HG02852 (cell line): Measurements from ENCODE around the gene TMEM114.

Experiments used
- ATAC-seq: cut with Tn5 transposase; IDR thresholded peaks from one replicate; pipeline ENCODE4 v1.9.1; 2021; ENCODE audit warnings: mild to moderate bottlenecking, moderate library complexity; ENCODE audit not compliant: unreplicated experiment

Gene TMEM114

DNA sequence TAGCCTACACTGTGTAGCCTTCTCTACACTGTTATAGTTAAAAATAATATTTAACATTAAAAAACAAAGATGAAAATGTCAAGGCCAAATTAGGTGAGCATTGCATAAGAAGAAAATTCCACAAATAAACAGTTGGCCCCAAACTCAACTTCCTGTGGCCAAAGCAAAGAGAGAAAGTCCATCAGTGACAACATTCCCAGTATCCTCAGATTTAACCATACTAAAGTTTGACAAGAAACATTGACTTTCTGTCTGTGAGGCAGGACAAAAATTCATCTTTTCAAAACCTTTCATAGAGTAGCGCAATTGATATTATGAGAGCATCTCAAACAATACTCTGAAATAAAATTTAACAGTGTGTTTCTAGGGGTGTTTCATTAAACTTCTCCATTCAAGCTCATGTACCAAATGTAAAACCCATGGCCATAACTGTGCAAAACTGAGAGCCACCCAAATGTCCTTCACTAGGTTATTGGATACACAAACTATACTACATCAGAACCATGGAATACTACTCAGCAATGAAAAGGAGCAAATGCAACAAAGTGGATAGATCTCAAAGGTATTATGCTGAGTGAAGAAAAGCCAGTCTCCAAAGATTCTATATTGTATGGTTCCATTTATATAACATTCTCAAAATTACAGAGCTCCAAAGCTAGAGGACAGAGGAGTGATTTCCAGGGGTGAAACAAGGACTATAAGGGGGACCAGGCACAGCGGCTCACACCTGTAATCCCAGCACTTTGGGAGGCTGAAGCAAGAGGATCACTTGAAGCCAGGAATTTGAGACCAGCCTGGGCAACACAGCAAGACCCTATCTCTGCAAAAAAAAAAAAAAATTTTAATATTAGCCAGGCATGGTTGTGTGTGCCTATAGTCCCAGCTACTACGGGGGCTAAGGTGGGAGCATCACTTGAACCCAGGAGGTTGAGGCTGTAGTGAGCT, 38.7 kb downstream of the TMEM114 start:
- no peak for ATAC-seq

DNA sequence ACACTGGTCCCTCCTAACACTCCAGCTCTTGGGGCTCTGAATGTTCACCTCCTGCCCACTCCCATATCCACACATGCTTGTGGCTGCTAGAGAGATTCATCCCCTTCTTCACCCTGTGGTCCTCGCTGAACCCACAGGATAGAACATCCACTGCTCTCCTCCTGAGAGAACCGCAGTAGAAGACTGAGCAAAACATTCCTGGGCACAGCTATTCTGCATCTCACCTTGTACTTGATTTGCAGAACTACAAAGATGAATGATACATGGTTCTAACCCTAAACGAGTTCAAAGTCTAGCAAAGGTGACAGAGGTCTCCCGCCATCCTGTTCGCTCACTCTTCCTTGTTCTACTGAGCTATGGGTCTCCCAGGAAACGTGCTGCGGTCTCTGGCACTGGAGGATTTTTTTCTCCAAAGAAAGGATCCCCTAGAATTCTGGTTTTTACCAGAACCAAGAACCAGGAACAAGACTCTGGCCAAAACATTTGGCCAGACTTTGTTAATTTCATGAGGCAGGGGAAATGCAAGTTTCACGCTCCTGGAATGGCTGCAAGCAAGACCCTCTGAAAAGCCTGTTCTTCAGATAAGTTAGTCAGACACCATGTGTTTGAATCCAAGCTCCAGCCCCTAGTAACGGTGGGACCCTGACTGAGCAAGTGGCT, 39.5 kb downstream of the TMEM114 start:
- ATAC-seq, result no peak

DNA sequence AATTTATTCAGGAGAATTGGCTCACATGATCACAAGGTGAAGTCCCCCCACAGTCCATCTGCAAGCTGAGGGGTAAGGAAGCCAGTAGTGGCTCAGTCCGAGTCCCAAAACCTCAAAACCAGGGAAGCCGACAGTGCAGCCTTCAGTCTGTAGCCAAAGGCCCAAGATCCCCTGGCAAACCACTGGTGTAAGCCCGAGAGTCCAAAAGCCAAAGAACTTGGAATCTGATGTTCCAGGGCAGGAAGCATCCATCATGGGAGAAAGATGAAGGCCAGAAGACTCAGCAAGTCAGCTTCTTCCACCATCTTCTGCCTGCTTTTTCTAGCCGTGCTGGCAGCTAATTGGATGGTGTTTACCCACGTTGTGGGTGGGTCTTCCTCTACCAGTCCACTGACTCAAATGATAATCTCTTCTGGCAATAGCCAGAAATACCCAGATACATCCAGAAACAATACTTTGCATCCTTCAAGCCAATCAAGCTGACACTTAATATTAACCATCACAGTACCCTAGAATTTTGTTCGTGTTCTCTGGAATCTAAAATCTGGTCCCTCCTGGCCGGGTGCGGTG, 40.4 kb downstream of the TMEM114 start:
- ATAC-seq, result no peak

DNA sequence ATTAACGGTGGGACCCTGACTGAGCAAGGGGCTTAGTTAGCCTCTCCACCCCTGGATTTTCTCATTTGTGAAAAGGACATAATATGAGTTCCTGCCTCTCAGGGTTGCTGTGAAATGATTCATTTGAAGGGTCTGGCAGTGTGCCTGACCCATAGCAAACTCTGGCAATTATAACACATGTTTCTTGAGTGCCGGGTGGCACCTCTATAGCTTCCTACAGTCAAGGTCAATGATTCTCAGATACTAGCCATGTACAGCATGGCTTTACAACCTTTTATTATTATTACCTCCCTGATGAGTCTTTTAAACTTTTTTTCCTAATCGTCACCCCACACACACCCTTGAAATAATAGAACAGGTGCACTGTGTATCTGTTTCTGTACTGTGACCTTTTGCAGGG, 42.1 kb downstream of the TMEM114 start:
- ATAC-seq, result no peak

DNA sequence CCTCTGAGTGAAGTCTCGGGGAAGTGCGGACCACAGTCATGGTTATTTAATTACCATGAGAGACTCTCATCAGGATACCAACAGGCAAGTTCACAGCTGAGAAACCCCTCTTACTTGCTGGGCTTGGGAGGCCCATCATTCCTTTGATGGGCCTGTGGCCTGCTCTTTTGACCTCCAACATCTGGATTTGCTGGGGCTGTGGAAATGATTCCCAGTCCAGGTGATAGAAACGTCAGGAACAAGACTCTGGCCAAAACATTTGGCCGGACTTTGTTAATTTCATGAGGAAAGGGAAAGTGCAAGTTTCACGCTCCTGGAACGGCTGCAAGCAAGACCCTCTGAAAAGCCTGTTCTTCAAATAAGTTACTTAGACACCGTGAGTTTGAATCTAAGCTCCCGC, 42.5 kb downstream of the TMEM114 start:
- no peak for ATAC-seq

DNA sequence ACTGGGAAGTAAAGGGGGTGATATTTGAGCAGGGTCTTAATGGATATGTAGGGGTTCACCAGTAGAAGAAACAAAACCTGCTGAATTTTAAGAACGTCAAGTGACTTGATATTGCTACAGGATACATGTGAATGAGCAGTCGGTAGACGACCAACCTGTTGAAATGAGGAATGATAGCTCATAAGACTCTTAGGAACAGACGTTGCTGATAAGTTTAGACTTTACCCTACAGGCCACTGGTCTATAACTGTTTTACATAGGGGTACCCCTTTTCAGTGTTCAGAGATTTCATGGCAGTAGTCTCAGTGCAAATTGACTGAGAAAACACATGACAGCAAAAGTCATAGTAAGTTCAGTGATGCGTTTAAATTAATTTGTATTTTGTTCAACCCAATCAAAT, 45.9 kb downstream of the TMEM114 start:
- no peak for ATAC-seq

DNA sequence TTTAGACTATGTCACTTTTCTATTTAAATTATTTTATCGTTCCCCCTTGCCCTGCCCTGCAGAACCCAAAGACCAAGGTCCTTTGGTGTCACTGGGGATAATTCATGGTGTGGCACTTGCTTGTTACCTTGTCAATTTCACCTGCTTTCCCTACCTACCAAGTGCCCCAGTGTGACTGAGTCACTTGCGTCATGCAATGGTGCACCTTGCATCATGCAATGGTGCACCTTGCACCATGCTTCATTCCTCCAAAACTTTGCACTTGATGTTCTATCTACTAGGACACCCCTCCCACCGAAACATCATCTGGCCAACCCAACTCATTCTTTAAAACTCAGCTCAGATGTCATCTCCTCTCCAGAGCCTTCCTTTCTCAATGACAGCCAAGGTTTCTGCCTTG, 47.1 kb downstream of the TMEM114 start:
- ATAC-seq, result no peak

DNA sequence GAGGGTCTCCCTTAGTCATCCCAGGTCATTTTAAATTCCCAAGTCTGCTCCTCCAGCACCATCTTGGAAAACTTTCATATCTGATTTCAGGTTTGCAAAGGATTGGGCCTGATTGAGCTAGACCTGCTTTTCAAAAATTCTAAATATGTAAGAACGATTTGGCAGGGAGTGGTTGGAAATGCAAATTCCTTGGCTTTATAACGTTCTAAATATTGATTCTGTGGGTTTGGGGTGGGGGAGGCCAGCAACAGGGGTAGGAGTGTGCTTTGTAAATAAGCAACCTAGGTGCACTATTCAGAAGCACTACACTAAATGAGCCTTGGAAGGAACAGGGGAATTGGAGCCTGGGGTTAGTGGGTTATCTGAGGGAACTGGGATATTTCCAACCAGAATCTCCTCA, 47.9 kb downstream of the TMEM114 start:
- ATAC-seq, result no peak

DNA sequence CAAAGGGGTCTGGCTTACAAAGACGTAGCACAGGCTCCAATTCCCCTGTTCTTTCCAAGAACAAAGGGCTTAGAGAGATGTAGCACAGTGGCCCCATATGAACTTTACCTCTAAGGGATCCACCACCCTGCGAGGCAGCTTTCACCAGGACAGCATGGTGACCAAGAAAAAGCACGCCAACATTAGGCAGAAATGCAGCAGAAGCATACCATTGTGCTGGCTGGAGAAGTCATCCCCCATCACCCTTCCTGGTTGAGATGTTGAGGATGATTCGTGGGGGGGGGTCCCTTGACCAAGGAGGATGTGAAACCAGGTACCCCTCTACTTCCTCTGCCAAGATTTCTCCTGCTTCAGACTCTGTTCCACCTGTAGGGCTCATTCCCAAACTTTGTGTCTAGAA, 48.4 kb downstream of the TMEM114 start:
- no peak for ATAC-seq

DNA sequence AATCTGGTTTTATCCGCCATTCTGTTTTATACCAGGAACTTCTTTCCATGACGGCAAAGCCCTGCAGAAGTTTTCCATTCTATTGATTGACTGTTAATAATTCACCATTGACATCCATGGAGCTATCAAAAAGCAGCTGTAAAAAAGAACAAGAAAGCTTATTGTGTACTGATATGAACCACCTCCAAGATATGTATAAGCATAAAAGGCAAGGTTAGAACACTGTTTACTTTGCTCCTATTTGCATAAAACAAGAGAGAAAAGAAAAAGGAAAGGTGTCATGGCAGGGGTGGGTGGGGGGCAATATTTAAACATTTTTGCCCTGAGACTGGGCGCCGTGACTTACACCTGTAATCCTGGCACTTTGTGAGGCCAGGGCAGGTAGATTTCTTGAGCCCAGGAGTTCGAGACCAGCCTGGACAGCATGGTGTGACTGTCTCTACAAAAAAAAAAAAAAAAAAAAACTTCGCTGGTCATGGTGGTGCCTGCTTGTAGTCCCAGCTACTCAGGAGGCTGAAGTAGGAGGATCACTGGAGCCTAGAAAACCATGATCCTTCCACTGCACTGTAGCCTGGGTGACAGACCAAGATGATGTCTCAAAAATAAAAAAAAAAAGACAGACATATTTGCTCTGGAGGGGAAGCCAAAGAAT, 52.5 kb downstream of the TMEM114 start:
- no peak for ATAC-seq

DNA sequence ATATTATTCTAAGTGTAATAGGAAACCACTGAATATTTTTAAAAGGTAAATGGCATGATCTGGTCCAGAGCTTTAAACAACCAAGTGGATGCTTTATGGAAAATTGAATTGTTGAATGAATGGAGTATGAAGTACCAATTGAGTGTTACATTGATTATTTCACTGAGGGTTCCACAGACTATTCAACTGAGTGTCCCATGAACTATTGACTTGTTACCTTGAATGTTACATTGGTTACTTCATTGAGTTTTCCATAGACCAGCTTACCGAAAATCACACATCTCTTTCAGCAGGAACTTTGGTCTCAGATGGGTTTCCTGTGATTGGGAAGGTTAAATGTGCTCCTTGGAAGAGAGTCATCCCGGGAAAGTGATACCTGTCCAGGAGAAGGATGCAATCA, 56.8 kb downstream of the TMEM114 start:
- no peak for ATAC-seq

DNA sequence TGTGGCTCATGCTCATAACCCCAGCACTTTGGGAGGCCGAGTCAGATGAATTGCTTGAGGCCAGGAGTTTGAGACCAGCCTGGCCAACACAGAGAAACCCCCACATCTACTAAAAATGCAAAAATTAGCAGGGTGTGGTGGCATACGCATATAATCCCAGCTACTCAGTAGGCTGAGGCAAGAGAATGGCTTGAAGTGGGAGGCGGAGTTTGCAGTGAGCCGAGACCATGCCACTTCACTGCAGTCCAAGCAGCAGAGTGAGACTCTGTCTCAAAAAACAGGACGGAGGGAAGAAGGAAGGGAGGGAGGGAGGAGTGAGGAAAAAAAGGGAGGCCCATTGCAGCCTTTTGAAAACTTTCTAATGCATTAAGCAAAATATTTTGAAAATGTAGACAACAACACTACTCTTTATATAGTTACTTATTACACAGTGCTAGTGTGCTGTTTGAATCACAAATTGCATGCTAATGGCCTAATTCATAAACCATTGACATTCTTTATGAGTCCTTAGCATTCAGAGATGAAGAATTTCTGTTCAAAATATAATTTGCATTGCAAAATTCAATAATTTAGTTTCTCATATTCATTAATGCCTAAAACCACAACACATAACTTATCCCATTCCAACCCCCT, 59.4 kb downstream of the TMEM114 start:
- no peak for ATAC-seq

DNA sequence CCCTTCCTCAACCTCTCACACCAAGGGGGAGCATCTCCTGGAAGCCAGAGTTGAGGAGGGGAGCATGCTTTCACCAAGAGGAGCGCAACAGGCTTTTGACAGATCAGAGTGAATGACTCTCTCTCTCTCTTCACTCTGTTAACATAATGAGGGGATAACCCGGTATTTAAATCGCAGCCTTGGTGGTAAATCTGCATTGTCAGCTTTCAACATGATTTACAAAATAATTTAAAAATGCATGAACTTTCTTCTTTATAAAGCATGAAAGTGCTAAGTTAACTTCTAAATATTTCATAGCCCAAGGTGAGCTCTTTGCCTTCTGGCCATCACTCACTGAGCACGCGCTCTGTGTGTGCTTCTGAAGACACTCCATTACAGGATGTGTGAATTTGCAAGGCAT, 61.8 kb downstream of the TMEM114 start:
- ATAC-seq, result no peak

DNA sequence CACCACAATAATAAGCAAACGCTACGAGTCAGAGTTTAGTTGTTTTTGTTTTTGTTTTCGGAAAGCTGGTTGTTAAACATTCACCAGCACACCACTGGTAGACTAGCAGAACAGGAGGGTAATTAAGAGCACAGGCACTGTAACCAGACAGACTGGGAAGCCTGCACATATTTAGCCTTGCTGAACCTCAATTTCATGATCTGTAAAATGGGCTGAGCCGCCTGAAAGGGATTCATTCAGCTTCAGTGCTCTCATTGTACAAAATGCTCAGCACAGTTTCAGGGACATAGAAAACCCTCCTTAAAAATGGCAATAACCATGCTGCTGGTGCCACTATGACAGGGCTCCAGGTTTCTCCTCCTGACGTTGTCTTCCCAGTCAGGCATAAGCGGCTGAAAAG, 66.4 kb downstream of the TMEM114 start:
- no peak for ATAC-seq

DNA sequence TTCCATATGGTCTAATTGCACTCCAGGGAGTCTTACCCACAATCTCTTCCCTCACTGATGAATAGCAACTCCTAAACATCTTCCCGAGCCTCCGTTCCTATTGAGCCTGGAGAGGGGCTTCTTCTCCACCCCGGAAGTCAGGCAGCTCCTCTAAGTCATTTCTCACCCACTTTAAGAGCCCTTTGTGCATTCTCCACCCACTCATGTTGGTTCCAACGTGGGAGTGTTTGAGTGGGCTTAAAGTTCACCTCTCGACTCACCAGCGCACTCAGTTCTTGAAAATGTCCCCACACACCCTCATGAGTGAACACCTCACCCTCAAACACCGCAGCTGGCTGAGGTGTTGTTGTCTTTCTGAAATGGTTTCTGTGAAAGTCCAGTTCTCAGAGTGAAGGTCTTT, 67.6 kb downstream of the TMEM114 start:
- no peak for ATAC-seq

DNA sequence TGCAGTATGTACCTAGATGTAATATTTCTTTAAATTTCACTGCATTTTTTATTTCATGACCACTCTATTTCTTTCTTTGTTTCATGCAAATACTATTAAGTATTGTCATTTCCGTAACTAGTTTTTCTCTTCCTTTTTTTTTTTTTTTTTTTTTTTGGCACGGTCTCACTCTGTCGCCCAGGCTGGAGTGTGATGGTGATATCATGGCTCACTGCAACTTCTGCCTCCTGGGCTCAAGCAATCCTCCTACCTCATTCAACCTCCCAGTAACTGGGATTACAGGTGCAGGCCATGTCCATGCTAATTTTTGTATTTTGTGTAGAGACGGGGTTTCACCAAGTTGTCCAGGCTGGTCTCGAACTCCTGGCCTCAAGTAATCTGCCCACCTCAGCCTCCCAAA, 70.7 kb downstream of the TMEM114 start:
- ATAC-seq, result no peak
